OCI-LY7 (cell line): ENCODE results near the gene ATP5F1D. TPM values are rescaled to one million over a fixed set of nuclear protein-coding genes. Genes with fewer than 3 reads are reported as not detected.
A peak's percentile ranks its signal among the peaks of the same experiment; 100 is the strongest.

ENCODE experiments used
- BruUV-seq: library from RNA; stranded (reverse); fragments of 400-500 nt; replicated peaks from 2 replicates; lab custom pipeline; 2021; lab: Mats Ljungman, UMichigan
- CTCF ChIA-PET: fragments of 300-600 bp; sonication (Branson Sonifier 250); formaldehyde crosslinking; loops from one replicate; lab custom pipeline; 2022; ENCODE audit warnings: antibody characterized with exemption; ENCODE audit not compliant: unreplicated experiment; lab: Charles Lee
- POLR2A ChIA-PET: fragments of 300-600 bp; sonication (Branson Sonifier 250); formaldehyde crosslinking; loops from one replicate; lab custom pipeline; 2022; ENCODE audit warnings: antibody characterized with exemption; lab: Charles Lee
- DNase-seq: peaks from one replicate; pipeline ENCODE4 v3.0.0-alpha.2; 2015; ENCODE audit warnings: low spot score
- H2AFZ ChIP-seq: fragments of 200-600 bp; sonication (generic), shearing (Covaris generic); 2 replicates; pipeline ENCODE4 v1.6.1; 2014; ENCODE audit warnings: mild to moderate bottlenecking, antibody characterized with exemption, low read length, moderate library complexity
- H3K27ac ChIP-seq: fragments of 200-600 bp; sonication (generic); 2 replicates; pipeline ENCODE4 v1.5.1; 2014; ENCODE audit warnings: mixed run types, low read depth, mild to moderate bottlenecking, moderate library complexity, low read length, inconsistent platforms; ENCODE audit not compliant: poor library complexity, severe bottlenecking
- H3K36me3 ChIP-seq: fragments of 200-600 bp; sonication (generic); 2 replicates; pipeline ENCODE4 v1.6.1; 2014; ENCODE audit warnings: mild to moderate bottlenecking, antibody characterized with exemption, low read length, moderate library complexity, mixed read lengths; ENCODE audit not compliant: insufficient read depth
- H3K4me1 ChIP-seq: fragments of 200-600 bp; sonication (generic); 2 replicates; pipeline ENCODE4 v1.5.1; 2014; ENCODE audit warnings: mild to moderate bottlenecking, low read length; ENCODE audit not compliant: insufficient read depth, poor library complexity, severe bottlenecking
- H3K4me2 ChIP-seq: fragments of 200-600 bp; sonication (generic); 2 replicates; pipeline ENCODE4 v1.6.1; 2014; ENCODE audit warnings: mild to moderate bottlenecking, low read length
- H3K4me3 ChIP-seq: fragments of 200-600 bp; sonication (generic); 2 replicates; pipeline ENCODE4 v1.5.1; 2014; ENCODE audit warnings: mild to moderate bottlenecking, low read depth, low read length; ENCODE audit not compliant: poor library complexity, severe bottlenecking
- H3K79me2 ChIP-seq: fragments of 200-600 bp; sonication (generic); 2 replicates; pipeline ENCODE4 v1.6.1; 2016; ENCODE audit warnings: low read depth, mild to moderate bottlenecking, low read length, moderate library complexity, mixed read lengths; ENCODE audit not compliant: insufficient read depth
- H3K9me2 ChIP-seq: fragments of 200-600 bp; sonication (generic); 2 replicates; pipeline ENCODE4 v1.6.1; 2016; ENCODE audit warnings: mild to moderate bottlenecking, low read length, mixed read lengths; ENCODE audit not compliant: insufficient read depth
- H3K9me3 ChIP-seq: fragments of 200-600 bp; sonication (generic); 2 replicates; pipeline ENCODE4 v1.6.1; 2014; ENCODE audit warnings: mild to moderate bottlenecking, mixed run types, low read length, mixed read lengths
- H4K20me1 ChIP-seq: fragments of 200-600 bp; sonication (generic); 2 replicates; pipeline ENCODE4 v1.6.1; 2014; ENCODE audit warnings: mild to moderate bottlenecking, antibody characterized with exemption, low read length, moderate library complexity, mixed read lengths; ENCODE audit not compliant: insufficient read depth
- EZH2phosphoT487 ChIP-seq: fragments of 200-600 bp; sonication (generic); IDR thresholded peaks from 2 replicates; pipeline ENCODE4 v1.6.1; 2018; ENCODE audit warnings: low read depth, borderline replicate concordance, mild to moderate bottlenecking, mixed run types, antibody characterized with exemption, low read length, moderate library complexity, mixed read lengths
- intact Hi-C: fragments of 100-400 bp; cut with micrococcal nuclease; formaldehyde crosslinking; loops from one replicate; pipeline ENCODE4 v1.10.0; 2022; ENCODE audit not compliant: unreplicated experiment
- total RNA-seq, 2 experiments: library from RNA; depleted of rRNA in 1 of 2; stranded (reverse); fragments of >200 nt in 1 of 2; shearing (Covaris generic) in 1 of 2; gene quantifications; 2 replicates each; pipeline ENCODE4 v1.2.3, GENCODE V29; 2014 to 2022
- TF ChIP-seq, protein P1 (sequence below): fragments of 200-600 bp; sonication (generic); conservative IDR thresholded peaks from 2 replicates; pipeline ENCODE4 v1.5.1; 2014; ENCODE audit warnings: mild to moderate bottlenecking, antibody characterized with exemption, low read length, moderate library complexity, mixed read lengths

ATP5F1D gene
- total RNA-seq, 2 experiments from 2014 or later = 51.8 to 266 TPM

DNA sequence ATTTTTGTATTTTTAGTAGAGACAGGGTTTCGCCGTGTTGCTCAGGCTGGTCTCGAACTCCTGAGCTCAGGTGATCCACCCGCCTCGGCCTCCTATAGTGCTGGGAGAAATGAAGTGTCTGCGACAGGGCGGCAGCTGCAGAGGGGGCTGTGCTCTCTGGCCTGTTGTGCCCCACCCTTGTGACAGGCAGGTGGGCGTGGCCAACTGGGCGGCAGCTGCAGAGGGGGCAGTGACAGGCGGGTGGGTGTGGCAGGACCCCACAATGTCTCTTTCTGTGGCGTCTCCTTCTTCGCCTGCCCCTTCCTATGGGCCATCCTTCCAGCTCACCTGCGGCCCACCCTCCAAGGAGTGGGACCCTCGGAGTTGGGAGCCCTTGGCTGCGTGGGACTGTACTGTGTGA lies 24.2 kb upstream of the ATP5F1D start:
- Histone ChIP-seq H3K4me3 (no peak overlapping the region), H3K27ac (no peak overlapping the region), H3K79me2 (peaks cover 14% of the 10 kb centered on the region; the same call in 1 of the 2 replicates), H4K20me1 (no peaks in the 10 kb centered on the region), H2AFZ (no peak overlapping the region), H3K36me3 (peaks cover 34% of the 10 kb centered on the region), H3K4me2 (no peak overlapping the region), H3K9me3 (no peaks in the 10 kb centered on the region), H3K9me2 (no peaks in the 10 kb centered on the region), H3K4me1 (peaks cover 5% of the 10 kb centered on the region)
- BruUV-seq = no TSS peak
- CTCF ChIA-PET = interaction anchor here (0.7 kb wide), 1 partner anchor 172 kb away, joined by 3 read pairs; no protein-coding TSS in a partner anchor
- peak; percentile 35 for DNase-seq
- POLR2A ChIA-PET = no interaction called here
- TF ChIP-seq EZH2phosphoT487 = no peak
- TF ChIP-seq, protein P1, sequence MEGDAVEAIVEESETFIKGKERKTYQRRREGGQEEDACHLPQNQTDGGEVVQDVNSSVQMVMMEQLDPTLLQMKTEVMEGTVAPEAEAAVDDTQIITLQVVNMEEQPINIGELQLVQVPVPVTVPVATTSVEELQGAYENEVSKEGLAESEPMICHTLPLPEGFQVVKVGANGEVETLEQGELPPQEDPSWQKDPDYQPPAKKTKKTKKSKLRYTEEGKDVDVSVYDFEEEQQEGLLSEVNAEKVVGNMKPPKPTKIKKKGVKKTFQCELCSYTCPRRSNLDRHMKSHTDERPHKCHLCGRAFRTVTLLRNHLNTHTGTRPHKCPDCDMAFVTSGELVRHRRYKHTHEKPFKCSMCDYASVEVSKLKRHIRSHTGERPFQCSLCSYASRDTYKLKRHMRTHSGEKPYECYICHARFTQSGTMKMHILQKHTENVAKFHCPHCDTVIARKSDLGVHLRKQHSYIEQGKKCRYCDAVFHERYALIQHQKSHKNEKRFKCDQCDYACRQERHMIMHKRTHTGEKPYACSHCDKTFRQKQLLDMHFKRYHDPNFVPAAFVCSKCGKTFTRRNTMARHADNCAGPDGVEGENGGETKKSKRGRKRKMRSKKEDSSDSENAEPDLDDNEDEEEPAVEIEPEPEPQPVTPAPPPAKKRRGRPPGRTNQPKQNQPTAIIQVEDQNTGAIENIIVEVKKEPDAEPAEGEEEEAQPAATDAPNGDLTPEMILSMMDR = no peak
- intact Hi-C loops = no loop called here

GRCh38 chr19:1218751-1219567 lies 22.6 kb upstream of the ATP5F1D start:
- POLR2A ChIA-PET = no interaction called here
- peaks cover 10% of the 10 kb centered on the region; the same call in 1 of the 2 replicates for H3K79me2 ChIP-seq
- no TSS peak for BruUV-seq

More at GRCh38 chr19:1218751-1219567, 22.6 kb upstream of the ATP5F1D start:
- CTCF ChIA-PET = no interaction called here
- TF ChIP-seq EZH2phosphoT487 = no peak
- TF ChIP-seq, protein P1 = no peak
- DNase-seq = no peak
- no peaks in the 10 kb centered on the region for H3K9me3 ChIP-seq
- H3K4me2 ChIP-seq = no peak overlapping the region
- H3K9me2 ChIP-seq = no peaks in the 10 kb centered on the region
- peaks cover 40% of the 10 kb centered on the region for H3K36me3 ChIP-seq
- intact Hi-C loops = no loop called here
- H4K20me1 ChIP-seq = no peaks in the 10 kb centered on the region
- no peak overlapping the region for H2AFZ ChIP-seq
- no peak overlapping the region for H3K4me3 ChIP-seq
- H3K4me1 ChIP-seq = peaks cover 5% of the 10 kb centered on the region
- H3K27ac ChIP-seq = no peak overlapping the region
